Activated effector memory CD4-positive, alpha-beta T cell treated with Interleukin-2 at 50 U/mL for 16 hours (primary cell): ENCODE results near the gene DCLK1.
"Not testable (repeated sequence)": the region's sequence is repeated elsewhere in the genome, so short reads cannot be mapped to it uniquely, and the experiment has no call there.

ENCODE experiments used
- DNase-seq: peaks from one replicate; pipeline ENCODE4 v3.0.0-alpha.2; 2020

DCLK1 gene

GRCh38 chr13:36031490-36031889 lies 99.7 kb downstream of the DCLK1 start:
- no peak for DNase-seq

- no peak for DNase-seq
Observed at GRCh38 chr13:36030670-36031331, 100.4 kb downstream of the DCLK1 start.

DNA sequence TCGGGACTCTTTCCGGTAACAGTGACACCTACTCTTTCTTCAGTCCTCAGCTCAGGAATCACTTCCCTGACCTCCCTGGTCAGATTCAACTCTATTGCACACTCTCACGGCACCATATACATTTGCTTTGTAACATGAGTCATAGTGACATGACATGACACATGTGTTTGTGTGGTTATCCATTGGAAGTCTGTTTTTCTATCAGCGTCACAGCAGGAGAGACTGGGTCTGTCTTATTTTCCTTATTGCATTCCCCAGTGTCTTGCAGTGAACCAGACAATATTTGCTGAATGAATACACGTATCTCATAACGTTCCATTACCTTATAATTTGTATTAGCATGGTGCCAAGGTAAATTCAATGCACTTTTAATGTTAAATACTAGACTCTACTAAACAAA lies 102.0 kb downstream of the DCLK1 start:
- no peak for DNase-seq

DNA sequence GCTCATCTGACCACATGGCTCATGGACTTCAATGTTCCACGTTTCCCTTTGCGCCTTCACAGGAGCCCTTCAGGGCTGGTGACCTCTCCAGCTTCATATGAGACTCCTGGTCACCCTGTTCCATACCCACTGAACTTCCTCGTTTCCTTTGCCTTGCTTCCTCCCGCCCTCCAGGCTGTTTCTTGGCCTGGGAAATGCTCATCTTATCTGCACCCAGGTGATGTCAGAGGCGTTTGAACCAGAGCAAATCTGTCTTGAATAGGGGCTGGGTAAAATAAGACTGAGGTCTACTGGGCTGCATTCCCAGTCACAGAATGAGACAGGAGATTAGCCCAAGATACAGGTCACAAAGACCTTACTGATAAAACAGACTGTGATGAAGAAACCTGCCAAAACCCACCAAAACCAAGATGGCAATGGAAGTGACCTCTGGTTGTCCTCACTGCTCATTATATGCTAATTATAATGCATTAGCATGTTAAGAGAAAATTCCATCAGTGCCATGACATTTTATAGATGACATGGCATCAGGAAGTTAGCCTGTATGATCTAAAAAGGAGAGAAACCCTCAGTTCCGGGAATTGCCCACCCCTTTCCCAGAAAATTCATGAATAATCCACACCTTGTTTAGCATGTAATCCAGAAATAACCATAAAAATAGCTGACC lies 102.7 kb downstream of the DCLK1 start:
- no peak for DNase-seq

DNA sequence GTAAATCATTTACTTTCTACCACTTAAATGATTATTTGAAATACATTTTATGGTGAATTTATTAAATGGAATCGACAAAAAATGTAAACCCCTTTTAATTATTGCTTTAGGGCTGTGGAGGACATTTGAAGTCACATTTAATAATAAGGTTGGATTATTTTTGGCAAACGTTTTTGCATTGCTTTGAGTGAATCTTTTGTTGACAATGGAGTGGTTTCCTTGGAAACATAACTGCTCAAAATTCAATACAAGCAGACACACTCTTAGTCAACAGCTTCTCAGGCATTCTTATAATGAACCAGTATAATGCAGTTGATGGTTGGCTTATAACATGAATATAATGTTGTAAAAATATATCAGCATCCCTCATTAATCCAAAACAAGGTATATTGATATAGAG lies 104.7 kb downstream of the DCLK1 start:
- no peak for DNase-seq

DNA sequence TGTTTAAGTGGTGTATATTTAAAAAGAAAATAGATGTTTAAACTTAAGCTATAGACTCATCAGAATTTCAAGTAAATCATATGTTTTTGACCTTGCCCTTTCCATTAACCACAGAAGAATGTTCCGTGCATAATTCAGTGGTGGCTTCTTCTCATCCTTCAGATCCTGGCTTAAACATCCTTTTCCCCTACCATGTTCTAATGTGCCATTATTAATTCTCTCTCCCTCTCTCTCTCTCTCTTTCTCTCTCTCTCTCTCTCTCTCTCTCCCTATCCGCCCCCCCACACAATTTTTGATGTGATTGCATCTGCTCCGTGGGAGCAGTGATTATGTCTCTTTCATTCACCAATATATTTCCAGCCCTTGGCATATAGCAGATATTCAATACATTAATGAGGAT lies 116.4 kb downstream of the DCLK1 start:
- DNase-seq, result no peak

DNA sequence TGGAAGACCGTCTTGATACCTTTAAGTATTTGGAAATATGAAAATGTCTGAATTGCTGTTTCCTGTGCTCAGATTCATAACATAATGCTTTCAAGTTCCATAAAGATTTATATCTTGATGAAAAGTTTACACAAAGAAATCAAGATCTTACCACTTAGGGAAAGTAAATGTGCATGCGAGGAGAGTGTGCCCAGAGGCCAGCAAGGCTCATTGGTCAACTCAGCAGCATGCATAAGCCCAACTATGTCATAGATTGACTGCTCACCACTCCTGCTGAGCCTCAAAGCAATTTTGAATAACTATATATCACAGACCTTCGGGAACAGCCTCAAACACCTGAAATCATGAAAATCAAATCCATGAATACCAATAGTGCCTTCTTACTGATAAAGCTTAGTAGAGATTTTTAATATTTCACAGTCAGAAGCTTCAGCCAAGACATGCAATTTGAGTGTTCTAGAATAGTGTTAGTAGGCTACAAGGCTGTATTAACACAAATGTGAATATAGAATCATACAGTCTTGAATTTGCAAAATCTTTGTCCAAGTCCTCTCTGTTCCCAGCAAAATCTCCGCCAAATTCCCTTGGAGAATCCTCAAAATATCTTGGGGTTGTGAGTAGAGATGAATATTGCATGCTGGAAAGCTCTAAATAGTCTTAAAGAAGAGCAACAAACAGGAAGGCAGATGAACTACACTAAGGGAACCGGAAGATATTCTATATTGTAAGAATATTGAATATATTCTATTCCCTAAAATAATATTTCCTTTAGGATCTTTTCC lies 124.1 kb downstream of the DCLK1 start:
- no peak for DNase-seq

DNA sequence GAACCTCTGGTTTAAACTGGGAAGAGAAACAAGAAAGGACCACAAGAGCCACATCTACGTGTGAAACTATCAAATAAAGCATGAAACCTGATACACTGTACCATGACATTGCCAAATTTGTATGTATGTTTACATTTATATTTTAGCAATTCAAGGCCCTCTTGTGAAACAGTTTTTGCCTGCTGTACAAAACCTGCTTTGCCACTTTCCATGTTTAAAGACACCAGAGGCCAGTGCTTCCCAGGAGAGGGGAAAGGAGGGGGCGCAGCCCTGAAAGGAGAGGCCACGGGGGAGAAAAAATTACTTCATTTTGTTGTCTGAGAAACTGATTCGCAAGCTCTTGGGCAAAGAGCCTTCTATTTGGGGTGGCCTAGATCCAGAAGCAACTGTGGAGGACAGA lies 124.8 kb downstream of the DCLK1 start:
- DNase-seq, result no peak

- no peak for DNase-seq
Observed at GRCh38 chr13:36001561-36001960, 129.6 kb downstream of the DCLK1 start.

GRCh38 chr13:36000028-36000427 lies 131.2 kb downstream of the DCLK1 start:
- DNase-seq, result no peak

GRCh38 chr13:35996360-35996759 lies 134.8 kb downstream of the DCLK1 start:
- DNase-seq, result no peak

DNA sequence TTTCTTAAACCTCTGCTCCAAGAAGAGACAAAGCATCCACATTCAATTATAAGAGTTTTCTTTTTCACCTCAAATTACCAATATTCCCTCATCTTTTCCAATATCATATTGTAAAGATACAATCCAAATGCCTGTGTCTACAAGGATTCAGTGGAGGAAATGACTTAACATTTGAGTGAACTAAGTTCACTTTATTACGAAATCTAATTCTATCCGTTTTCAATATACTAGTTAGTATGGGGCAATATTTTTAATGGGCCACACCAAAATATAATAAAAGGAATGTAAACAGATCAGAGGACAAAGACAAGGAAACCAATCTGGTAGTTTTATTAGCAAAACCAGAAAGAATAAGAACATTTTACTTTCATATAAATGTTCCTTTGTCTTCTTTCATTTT lies 136.0 kb downstream of the DCLK1 start:
- DNase-seq, result no peak

DNA sequence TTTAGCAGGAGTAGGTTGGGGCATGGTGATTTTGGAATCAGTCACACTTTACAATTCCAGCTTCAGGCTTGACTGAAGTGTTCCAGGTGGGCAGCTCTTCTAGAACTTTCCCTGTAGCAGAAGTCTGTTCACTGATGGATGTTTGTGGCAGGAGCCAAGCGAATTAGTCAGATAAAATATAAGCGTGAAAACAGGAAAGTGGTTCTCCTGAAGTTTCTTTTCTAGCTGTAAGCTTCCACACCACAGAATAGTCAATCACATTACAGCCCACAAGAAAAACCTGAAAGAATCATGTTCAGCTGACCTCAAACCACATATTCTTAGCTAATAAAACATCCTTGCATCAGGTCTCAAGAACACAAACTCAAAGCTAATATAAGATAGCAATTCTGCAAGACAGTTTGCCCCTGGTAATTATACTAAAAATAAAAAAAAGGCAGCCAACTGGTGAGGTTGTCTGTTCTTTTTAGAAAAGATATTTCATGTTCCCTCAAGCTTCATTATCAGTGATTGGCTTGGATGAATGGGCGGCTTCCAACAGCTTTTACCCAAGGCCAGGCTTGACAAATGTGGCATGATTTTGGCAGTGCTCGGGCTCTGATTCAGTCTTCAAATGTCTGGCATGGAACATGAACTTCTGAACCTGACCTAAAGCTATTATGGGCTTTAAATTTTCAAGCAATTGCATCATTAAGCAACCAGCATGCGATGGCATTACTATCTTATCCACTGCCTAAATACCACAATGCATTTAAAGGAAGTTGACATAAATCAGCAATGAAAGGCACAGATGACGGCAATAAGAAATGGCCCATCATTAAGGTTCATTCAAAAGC lies 136.8 kb downstream of the DCLK1 start:
- DNase-seq, result no peak

GRCh38 chr13:35993686-35994085 lies 137.5 kb downstream of the DCLK1 start:
- no peak for DNase-seq

GRCh38 chr13:35992964-35993363 lies 138.2 kb downstream of the DCLK1 start:
- no peak for DNase-seq

DNA sequence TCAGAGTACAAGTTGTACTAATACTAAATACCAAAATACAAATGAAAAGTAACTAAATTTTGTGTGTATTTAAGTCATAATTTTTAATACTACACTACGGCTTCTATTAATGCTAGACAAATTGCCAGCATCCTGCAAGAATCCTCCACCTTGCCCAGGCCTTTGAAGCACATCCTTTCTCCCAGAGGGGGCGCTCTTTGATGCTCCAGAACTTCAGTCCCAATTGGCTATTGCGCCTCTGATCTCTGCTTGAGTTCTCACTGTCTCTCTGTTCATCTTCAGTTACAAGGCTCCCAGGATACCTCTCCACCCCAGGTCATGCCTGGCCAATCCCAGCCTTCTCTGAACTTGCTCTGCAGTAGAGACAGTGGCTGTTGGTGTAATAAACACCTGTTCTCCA lies 141.0 kb downstream of the DCLK1 start:
- no peak for DNase-seq

GRCh38 chr13:35988648-35989081 lies 142.5 kb downstream of the DCLK1 start:
- DNase-seq, result no peak

GRCh38 chr13:35987572-35988513 lies 143.3 kb downstream of the DCLK1 start:
- DNase-seq, result no peak

DNA sequence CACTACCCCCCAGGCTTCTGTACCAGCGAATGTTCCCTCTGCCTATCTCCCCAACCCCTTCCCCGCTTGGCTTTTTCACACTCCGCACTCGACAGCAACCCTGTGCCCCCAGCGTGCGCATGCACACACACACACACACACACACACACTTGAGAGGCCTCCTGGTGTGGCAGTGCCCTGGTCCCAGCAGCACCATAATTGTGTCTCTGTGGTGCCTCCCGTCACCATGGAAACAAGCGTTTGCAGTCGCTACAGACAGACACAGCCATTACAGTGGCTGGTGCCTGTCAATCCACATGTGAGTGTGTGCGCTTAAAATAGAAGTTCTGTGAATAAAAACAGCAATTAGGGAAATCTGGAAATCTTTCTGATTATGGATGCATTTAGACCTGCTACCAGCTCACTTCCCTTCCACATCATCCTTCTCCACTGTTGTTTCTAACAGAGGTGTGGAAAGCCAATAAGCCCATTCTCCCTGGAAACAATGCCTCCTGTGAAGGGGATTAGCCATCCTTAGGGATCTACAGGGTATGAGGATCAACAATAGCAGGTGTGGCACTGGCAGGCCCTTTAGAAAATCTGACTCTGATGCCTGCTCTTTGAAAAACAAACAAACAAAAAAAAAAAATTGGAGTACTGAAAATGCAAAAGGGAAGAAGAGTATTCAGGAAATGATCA lies 146.3 kb downstream of the DCLK1 start:
- no peak for DNase-seq

GRCh38 chr13:35984287-35984686 lies 146.9 kb downstream of the DCLK1 start:
- DNase-seq, result no peak

GRCh38 chr13:35983703-35984102 lies 147.5 kb downstream of the DCLK1 start:
- not testable (repeated sequence) for DNase-seq
